ENCODE measurements around the gene FCHO1.
"Not testable (repeated sequence)": the region's sequence is repeated elsewhere in the genome, so short reads cannot be mapped to it uniquely, and the experiment has no call there.

Gene FCHO1

GRCh38 chr19:17788632-17789031 lies 37.4 kb downstream of the FCHO1 start:
- DNase-seq (ENCODE audit: insufficient read length, low spot score) (no peak), FAIRE-seq (no peak)

- FAIRE-seq (no peak), DNase-seq (ENCODE audit: insufficient read length, low spot score) (no peak)
Measured at GRCh38 chr19:17790059-17790780, 38.9 kb downstream of the FCHO1 start.

GRCh38 chr19:17794412-17794730 lies 43.1 kb downstream of the FCHO1 start:
- no peak for FAIRE-seq

DNA sequence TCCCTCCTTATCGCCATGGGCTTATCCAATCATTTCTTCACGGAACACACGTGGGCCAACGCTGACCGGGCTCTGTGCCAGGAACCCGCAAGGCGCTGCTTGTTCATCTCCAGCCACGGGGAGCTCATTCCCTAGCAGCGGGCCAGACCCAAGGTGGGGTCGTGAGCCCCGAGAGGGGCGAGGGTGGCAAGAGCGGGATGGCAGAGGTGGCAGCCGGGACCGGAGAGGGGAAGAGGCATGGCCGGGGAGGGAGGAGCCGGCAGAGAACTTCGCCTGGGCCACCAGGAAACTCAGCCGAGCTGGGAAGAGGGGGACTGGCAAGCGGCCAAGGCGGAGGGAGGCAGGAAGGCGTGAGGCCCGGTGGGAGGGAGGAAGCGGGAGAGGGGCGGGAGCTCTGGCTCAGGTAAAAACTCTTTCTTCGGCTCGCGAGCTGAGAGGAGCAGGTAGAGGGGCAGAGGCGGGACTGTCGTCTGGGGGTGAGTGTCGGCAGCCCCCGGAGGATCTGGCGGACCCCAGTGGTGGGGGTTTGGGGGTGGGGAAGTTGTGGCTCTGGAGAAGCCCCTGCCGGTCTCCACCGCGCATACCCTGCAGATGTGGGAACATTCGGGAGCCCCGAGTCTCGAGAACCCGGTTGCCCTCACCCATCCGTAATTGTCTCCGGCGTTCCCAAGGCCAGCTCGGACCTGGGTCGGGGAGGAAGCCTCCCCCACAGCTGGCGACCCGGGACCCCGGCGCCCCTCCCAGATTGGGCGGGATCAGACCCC lies 43.6 kb downstream of the FCHO1 start, which contains the start of gene B3GNT3:
Gene B3GNT3 (plus strand): TSS at position 408 of the 764 bp plus-strand sequence. CDS start 12,670 bp downstream, outside the sequence.
- DNase-seq (ENCODE audit: insufficient read length, low spot score) (no peak), FAIRE-seq (no peak)

More at GRCh38 chr19:17794412-17794730, 43.1 kb downstream of the FCHO1 start:
- no peak for DNase-seq (ENCODE audit: insufficient read length, low spot score)

GRCh38 chr19:17795495-17795856 lies 44.2 kb downstream of the FCHO1 start:
- DNase-seq (ENCODE audit: insufficient read length, low spot score) (no peak), FAIRE-seq (no peak)

- DNase-seq (ENCODE audit: insufficient read length, low spot score) (no peak), FAIRE-seq (no peak)
Measured at GRCh38 chr19:17796013-17796837, 44.9 kb downstream of the FCHO1 start.

GRCh38 chr19:17796838-17797423 lies 45.7 kb downstream of the FCHO1 start:
- FAIRE-seq: no peak

GRCh38 chr19:17797424-17798201 lies 46.3 kb downstream of the FCHO1 start:
- FAIRE-seq (no peak), DNase-seq (ENCODE audit: insufficient read length, low spot score) (no peak)

More at GRCh38 chr19:17796838-17797423, 45.7 kb downstream of the FCHO1 start:
- no peak for DNase-seq (ENCODE audit: insufficient read length, low spot score)

DNA sequence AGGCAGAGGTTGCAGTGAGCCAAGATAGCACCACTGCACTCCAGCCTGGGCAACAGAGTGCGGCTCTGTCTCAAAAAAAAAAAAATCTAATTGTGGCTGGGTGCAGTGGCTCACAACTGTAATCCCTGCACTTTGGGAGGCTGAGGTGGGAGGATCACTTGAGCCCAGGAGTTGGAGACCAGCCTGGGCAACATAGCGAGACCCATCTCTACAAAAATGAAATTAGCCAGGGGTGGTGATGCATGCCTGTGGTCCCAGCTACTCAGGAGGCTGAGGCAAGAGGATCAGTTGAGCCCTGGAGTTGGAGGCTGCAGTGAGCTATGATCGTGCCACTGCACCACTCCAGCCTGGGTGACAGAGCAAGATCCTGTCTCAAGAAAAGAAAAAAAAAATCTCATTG lies 47.3 kb downstream of the FCHO1 start:
- FAIRE-seq: not testable (repeated sequence)

GRCh38 chr19:17802137-17802858 lies 51.0 kb downstream of the FCHO1 start:
- FAIRE-seq: no peak
- DNase-seq (ENCODE audit: insufficient read length, low spot score): no peak

More for the DNA sequence above, 47.3 kb downstream of the FCHO1 start:
- not testable (repeated sequence) for DNase-seq (ENCODE audit: insufficient read length, low spot score)

DNA sequence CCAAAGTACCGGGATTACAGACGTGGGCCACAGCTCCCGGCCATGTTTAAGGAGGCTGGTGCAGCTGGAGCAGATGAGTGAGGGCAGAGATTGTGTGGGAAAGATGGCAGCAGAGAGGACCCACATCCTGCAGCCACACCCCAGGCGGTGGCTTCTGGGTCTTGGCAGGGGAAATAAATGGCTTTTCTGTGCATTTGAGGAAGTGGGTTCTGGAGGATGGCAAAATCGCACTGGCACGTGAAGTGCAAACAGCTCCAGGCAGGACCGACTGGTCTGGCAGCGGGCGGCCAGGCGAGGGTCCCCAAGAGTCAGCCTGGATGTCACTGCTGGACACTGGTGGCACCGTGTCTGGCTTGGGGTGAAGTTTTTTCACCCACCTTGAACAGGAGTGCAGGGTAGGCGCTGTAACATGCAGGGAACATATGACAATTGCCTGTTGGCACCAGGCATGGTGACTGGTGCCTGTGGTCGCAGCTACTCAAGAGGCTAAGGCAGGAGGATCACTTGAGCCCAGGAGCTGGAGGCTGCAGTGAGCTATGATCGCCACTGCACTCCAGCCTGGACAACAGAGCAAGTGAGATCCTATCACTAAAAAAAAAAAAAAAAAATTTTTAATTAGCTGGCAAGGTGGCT lies 52.1 kb downstream of the FCHO1 start:
- DNase-seq (ENCODE audit: insufficient read length, low spot score) (no peak), FAIRE-seq (no peak)

DNA sequence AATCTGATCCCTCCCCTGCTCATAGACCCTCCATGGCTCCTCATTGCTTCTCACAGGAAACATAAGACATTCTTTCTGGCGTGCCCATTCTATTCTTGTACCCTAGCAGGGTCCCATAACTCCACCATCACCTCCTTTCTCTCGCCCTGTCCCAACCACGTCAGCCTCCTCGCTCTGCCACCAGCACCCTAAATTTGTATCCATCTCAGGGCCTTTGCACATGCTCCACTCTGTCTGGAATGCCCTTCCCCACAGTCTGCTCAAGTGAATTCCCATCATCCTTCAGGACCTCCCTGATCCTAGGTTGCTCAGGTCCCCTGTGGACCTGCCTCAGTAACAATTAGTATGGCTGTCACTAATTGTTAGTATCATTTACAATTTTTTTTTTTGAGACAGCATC lies 54.1 kb downstream of the FCHO1 start:
- FAIRE-seq (no peak), DNase-seq (ENCODE audit: insufficient read length, low spot score) (no peak)

GRCh38 chr19:17806945-17807344 lies 55.7 kb downstream of the FCHO1 start:
- no peak for DNase-seq (ENCODE audit: insufficient read length, low spot score)
- no peak for FAIRE-seq

DNA sequence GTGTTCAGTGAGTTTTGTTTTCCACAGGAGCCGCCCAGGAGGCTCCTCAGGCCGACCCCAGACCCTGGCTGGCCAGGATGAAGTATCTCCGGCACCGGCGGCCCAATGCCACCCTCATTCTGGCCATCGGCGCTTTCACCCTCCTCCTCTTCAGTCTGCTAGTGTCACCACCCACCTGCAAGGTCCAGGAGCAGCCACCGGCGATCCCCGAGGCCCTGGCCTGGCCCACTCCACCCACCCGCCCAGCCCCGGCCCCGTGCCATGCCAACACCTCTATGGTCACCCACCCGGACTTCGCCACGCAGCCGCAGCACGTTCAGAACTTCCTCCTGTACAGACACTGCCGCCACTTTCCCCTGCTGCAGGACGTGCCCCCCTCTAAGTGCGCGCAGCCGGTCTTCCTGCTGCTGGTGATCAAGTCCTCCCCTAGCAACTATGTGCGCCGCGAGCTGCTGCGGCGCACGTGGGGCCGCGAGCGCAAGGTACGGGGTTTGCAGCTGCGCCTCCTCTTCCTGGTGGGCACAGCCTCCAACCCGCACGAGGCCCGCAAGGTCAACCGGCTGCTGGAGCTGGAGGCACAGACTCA lies 56.5 kb downstream of the FCHO1 start:
- DNase-seq (ENCODE audit: insufficient read length, low spot score) (no peak), FAIRE-seq (no peak)

DNA sequence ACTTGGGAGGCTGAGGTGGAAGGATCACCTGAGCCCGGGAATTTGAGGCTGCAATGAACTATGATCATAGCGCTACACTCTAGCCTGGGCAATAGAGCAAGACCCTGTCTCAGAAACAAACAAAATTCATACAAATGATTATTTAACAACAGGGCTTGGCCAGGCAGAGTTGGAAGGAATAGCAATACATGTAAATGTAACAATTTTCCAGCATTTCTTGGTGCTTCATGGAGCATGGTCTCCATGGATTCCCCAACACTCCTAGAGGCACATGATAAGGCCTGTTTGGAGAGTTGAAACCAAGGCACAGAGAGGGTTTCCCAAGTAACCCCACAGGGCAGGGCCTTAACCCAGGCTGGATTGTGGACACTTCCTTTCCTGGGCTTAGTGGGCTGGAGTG lies 59.8 kb downstream of the FCHO1 start:
- DNase-seq (ENCODE audit: insufficient read length, low spot score): no peak
- no peak for FAIRE-seq

GRCh38 chr19:17811681-17812080 lies 60.4 kb downstream of the FCHO1 start:
- no peak for FAIRE-seq
- DNase-seq (ENCODE audit: insufficient read length, low spot score): no peak

GRCh38 chr19:17812099-17812498 lies 60.8 kb downstream of the FCHO1 start:
- no peak for FAIRE-seq
- DNase-seq (ENCODE audit: insufficient read length, low spot score): no peak

DNA sequence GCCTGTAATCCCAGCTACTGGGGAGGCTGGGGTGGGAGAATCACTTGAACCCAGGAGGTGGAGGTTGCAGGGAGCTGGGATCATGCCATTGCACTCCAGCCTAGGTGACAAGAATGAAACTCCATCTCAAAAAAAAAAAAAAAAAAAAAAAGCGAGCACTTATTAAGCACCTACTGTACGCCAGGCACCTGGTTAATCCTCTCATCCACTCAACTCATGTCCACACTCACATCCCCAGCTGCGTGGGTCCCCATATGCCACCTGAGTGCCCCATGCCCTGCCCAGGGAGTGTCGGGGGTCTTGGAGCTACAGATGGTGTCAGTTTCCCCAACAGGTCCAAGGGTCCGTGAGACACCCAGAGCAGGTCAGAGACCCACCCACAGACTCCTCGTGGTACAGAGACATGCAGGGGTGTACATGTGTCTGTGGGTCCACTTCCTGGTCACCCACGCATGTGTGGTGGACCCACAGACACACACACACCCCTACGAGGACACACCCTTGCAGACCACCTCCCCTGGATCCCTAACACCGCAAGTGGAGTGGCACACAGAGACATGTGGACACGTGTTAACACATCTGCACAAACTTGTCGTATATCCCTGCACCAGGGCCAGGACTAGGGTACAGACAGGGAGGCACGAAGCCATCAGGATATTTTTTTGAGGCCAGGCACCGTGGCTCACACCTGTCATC lies 66.5 kb downstream of the FCHO1 start:
- DNase-seq (ENCODE audit: insufficient read length, low spot score) (no peak), FAIRE-seq (no peak)

Measured in GM19239 (cell line).